GM23248 (cell line): Measurements from ENCODE around the gene ABLIM2. TPM values are rescaled to one million over a fixed set of nuclear protein-coding genes. Genes with fewer than 3 reads are reported as not detected.

Source experiments
- DNase-seq: peaks from one replicate; pipeline ENCODE4 v3.0.0-alpha.2; 2015
- H2AFZ ChIP-seq: fragments of 200-600 bp; sonication (generic); 2 replicates; pipeline ENCODE4 v1.6.1; 2016; ENCODE audit warnings: antibody characterized with exemption
- H3F3A ChIP-seq: fragments of 200-600 bp; sonication (generic); 2 replicates; pipeline ENCODE4 v1.6.1; 2016; ENCODE audit warnings: mild to moderate bottlenecking, antibody characterized with exemption, mixed run types; ENCODE audit not compliant: insufficient read depth
- H3K27ac ChIP-seq: fragments of 200-600 bp; sonication (generic); 2 replicates; pipeline ENCODE4 v1.5.1; 2016; ENCODE audit warnings: mild to moderate bottlenecking
- H3K27me3 ChIP-seq: fragments of 200-600 bp; sonication (generic); replicated peaks from 2 replicates; pipeline ENCODE4 v1.6.1; 2016; ENCODE audit warnings: mild to moderate bottlenecking; ENCODE audit not compliant: insufficient read depth
- H3K36me3 ChIP-seq: fragments of 200-600 bp; sonication (generic); 2 replicates; pipeline ENCODE4 v1.6.1; 2016; ENCODE audit warnings: low read depth, mild to moderate bottlenecking
- H3K4me1 ChIP-seq: fragments of 200-600 bp; sonication (generic); 2 replicates; pipeline ENCODE4 v1.6.1; 2016; ENCODE audit warnings: mild to moderate bottlenecking; ENCODE audit not compliant: insufficient read depth
- H3K4me2 ChIP-seq: fragments of 200-600 bp; sonication (generic); one replicate; pipeline ENCODE4 v1.6.1; 2016; ENCODE audit warnings: mild to moderate bottlenecking; ENCODE audit not compliant: unreplicated experiment
- H3K4me3 ChIP-seq: fragments of 200-600 bp; sonication (generic); 2 replicates; pipeline ENCODE4 v1.5.1; 2016; ENCODE audit warnings: mild to moderate bottlenecking
- H3K79me2 ChIP-seq: fragments of 200-600 bp; sonication (generic); 2 replicates; pipeline ENCODE4 v1.6.1; 2016; ENCODE audit warnings: mild to moderate bottlenecking; ENCODE audit not compliant: insufficient read depth
- H3K9ac ChIP-seq: fragments of 200-600 bp; sonication (generic); 2 replicates; pipeline ENCODE4 v1.6.1; 2016; ENCODE audit warnings: mild to moderate bottlenecking
- H3K9me2 ChIP-seq: fragments of 200-600 bp; sonication (generic); 2 replicates; pipeline ENCODE4 v1.6.1; 2016; ENCODE audit warnings: mixed run types, mild to moderate bottlenecking, moderate library complexity; ENCODE audit not compliant: insufficient read depth
- H3K9me3 ChIP-seq: fragments of 200-600 bp; sonication (generic); one replicate; pipeline ENCODE4 v1.6.1; 2017; ENCODE audit warnings: low read depth
- H4K20me1 ChIP-seq: fragments of 200-600 bp; sonication (generic); 2 replicates; pipeline ENCODE4 v1.6.0; 2016; ENCODE audit not compliant: insufficient read depth
- EZH2 ChIP-seq: fragments of 200-600 bp; sonication (generic); IDR thresholded peaks from 2 replicates; pipeline ENCODE4 v1.6.1; 2018; ENCODE audit warnings: antibody characterized with exemption, mild to moderate bottlenecking; ENCODE audit not compliant: insufficient read depth, poor library complexity, severe bottlenecking
- EZH2phosphoT487 ChIP-seq: fragments of 200-600 bp; sonication (generic); IDR thresholded peaks from 2 replicates; pipeline ENCODE4 v1.6.1; 2018; ENCODE audit warnings: antibody characterized with exemption, moderate library complexity, mild to moderate bottlenecking, low read depth; ENCODE audit not compliant: insufficient read depth
- WGBS, 2 experiments: methylation state at CpG; one replicate each; pipeline ENCODE4 v1.1.6; 2015 to 2017; ENCODE audit warnings: low lambda C conversion rate in 2 of 2, low coverage in 1 of 2; ENCODE audit errors: missing lambda C conversion rate in 2 of 2; 5-methylcytosine and 5-hydroxymethylcytosine counted together
- in situ Hi-C: fragments of 300-500 bp; cut with MboI; formaldehyde crosslinking; loops from 2 replicates; pipeline ENCODE4 v1.15.0; 2020
- polyA plus RNA-seq: library from polyadenylated mRNA; unstranded; fragments of >200 nt; fragmentation: Nextera tagmentation; extraction: Ambion mirVana; gene quantifications from 2 replicates; pipeline ENCODE4 v1.2.1, GENCODE V29; 2016
- total RNA-seq: library from RNA; depleted of rRNA; stranded (reverse); fragments of >200 nt; shearing (Covaris generic); gene quantifications from 2 replicates; pipeline ENCODE4 v1.2.3, GENCODE V29; 2014

Gene ABLIM2
- total and polyA plus RNA-seq, 2 experiments from 2014 or later: not detected

DNA sequence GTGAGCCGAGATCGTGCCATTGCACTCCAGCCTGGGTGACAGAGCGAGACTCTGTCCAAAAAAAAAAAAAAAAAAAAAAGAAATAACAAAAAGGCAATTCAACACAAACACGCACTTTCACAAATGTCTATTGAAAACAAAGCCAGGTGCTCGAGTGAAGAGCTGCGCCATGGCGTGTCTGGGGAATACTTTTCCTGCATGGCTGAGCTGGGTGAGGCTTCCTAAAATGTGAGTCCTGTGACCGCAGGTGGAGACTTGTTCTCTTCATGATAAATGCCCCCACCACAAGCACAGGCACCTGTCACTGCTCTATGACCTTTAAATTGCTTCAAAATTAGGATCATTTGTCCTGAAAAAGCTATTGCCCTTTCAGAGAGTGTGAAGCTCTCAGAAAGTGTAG, 4.0 kb upstream of the ABLIM2 start:
- Histone ChIP-seq H4K20me1 (no peaks in the 10 kb centered on the region), H3F3A (no peaks in the 10 kb centered on the region), H3K9ac (no peak overlapping the region), H3K27ac (no peak overlapping the region), H3K9me3 (no peaks in the 10 kb centered on the region), H3K9me2 (no peaks in the 10 kb centered on the region), H3K4me3 (no peak overlapping the region), H3K27me3 (peaks cover 16% of the 10 kb centered on the region), H3K4me1 (no peaks in the 10 kb centered on the region), H3K4me2 (no peak overlapping the region), H3K79me2 (no peaks in the 10 kb centered on the region), H3K36me3 (no peaks in the 10 kb centered on the region), H2AFZ (no peak overlapping the region)
- TF ChIP-seq EZH2 (no peak), EZH2phosphoT487 (no peak)
- WGBS, 2 experiments: 66 to 70% methylated on average over 5 to 8 of the region's 8 CpGs
- no peak for DNase-seq
- in situ Hi-C loops: no loop called here

DNA sequence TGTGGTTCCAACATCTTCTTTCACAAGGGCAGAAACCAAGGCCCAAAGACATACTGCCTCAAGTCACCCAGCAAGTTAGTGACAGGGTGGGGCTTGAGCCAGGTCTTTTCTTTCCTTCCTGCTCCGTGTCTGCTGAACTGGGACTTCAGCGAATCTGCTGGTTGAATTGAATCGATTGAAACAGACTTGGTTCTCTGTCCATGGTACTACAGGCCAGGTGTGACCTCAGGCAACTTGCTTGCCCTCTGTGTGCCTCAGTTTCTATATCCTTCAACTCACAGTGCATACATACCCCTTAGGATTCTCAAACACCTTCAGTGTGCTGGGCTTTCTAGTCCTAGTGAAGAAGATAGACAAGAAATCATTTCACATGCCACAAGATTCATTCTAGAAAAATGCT, 2.0 kb upstream of the ABLIM2 start:
- Histone ChIP-seq H3K9me2 (no peaks in the 10 kb centered on the region), H3K4me2 (no peak overlapping the region), H3K27ac (no peak overlapping the region), H3K79me2 (no peaks in the 10 kb centered on the region), H3K36me3 (no peaks in the 10 kb centered on the region), H4K20me1 (no peaks in the 10 kb centered on the region), H3K9me3 (no peaks in the 10 kb centered on the region), H3F3A (no peaks in the 10 kb centered on the region), H3K4me1 (no peaks in the 10 kb centered on the region), H3K9ac (no peak overlapping the region), H3K4me3 (no peak overlapping the region), H3K27me3 (peaks cover 19% of the 10 kb centered on the region), H2AFZ (no peak overlapping the region)
- 68 to 76% methylated on average over 3 of the region's 3 CpGs for WGBS, 2 experiments
- in situ Hi-C loops: no loop called here
- TF ChIP-seq EZH2phosphoT487 (no peak), EZH2 (no peak)
- DNase-seq: no peak

DNA sequence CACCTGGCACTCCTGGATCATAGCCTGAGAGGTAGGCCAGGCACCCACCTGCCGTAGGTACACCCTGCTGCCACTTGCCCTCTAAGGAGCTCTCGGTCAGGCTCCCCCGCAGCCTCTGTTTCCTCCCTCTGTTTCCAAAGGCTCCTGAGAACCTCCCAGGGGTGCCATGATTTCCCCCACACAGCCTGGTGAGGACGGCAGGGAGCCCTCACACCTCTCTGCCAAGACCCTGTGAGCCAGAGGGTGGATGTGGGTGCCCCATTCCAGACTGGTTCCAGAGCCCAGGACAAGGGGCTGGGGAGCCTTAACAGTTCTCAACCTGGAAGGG, 1.6 kb upstream of the ABLIM2 start:
- TF ChIP-seq EZH2 (no peak), EZH2phosphoT487 (no peak)
- Histone ChIP-seq H3K27me3 (peaks cover 19% of the 10 kb centered on the region), H3K4me2 (no peak overlapping the region)

DNA sequence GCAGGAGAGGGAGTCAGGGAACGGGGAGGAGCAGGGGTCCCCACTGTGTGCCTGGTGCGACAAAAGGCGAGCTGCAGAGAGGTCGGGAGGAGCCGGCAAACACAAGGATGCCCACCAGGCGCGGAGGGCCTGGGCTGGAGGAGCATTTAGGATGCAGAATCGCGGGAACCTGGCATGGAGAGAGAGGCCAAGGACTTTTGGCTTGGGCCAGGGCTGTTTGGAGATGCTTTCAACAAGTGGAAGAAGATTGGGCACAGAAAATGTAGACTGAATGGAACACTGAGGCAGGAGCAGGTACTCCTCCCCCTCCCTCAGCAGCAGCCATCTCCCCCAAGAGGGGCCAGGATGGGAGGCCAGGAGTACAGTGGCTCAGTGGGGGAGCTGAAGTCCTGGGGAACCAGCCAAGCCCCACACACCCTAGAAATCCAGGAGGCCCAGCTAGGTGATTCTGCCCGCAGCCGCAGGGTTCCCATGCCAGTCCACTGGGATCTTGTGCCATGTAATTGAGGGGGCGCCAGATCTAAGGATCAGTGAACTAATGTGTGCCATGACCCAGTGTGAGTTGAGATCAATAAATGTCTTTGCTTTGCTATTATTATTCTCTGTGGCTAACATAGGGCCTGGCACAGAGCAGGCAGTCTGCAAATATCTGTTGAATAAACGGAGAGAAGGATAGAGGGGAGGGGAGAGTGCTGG, 1.1 kb upstream of the ABLIM2 start:
- peak; percentile 23 for DNase-seq
- H3K9me3 ChIP-seq: no peaks in the 10 kb centered on the region
- peak overlapping the region; percentile 93 for H2AFZ ChIP-seq
- H4K20me1 ChIP-seq: no peaks in the 10 kb centered on the region
- no peaks in the 10 kb centered on the region for H3K79me2 ChIP-seq
- H3K27ac ChIP-seq: no peak overlapping the region
- peak overlapping the region; percentile 86 for H3K4me3 ChIP-seq
- TF ChIP-seq EZH2 (no peak), EZH2phosphoT487 (no peak)
- H3K4me2 ChIP-seq: peak overlapping the region; percentile 83
- peak overlapping the region; percentile 68 for H3K9ac ChIP-seq
- peaks cover 17% of the 10 kb centered on the region for H3K27me3 ChIP-seq
- in situ Hi-C loops: no loop called here
- H3K9me2 ChIP-seq: no peaks in the 10 kb centered on the region
- H3K36me3 ChIP-seq: no peaks in the 10 kb centered on the region
- 25% methylated on average over 13 of the region's 13 CpGs for WGBS, 2 experiments
- H3K4me1 ChIP-seq: no peaks in the 10 kb centered on the region
- no peaks in the 10 kb centered on the region for H3F3A ChIP-seq

More for the DNA sequence above, 1.6 kb upstream of the ABLIM2 start:
- Histone ChIP-seq H3K9ac (no peak overlapping the region), H3K27ac (no peak overlapping the region), H3K79me2 (no peaks in the 10 kb centered on the region), H4K20me1 (no peaks in the 10 kb centered on the region), H3K4me3 (no peak overlapping the region), H3K4me1 (no peaks in the 10 kb centered on the region), H2AFZ (no peak overlapping the region), H3K9me3 (no peaks in the 10 kb centered on the region), H3K9me2 (no peaks in the 10 kb centered on the region), H3K36me3 (no peaks in the 10 kb centered on the region), H3F3A (no peaks in the 10 kb centered on the region)
- no peak for DNase-seq
- in situ Hi-C loops: no loop called here
- WGBS, 2 experiments: 70 to 71% methylated on average over 4 of the region's 4 CpGs
